Inferior parietal cortex (tissue), 1 donor: ENCODE measurements around the gene TPP2.

ENCODE experiments used
- DNase-seq: peaks from one replicate; pipeline ENCODE4 v3.0.0-alpha.2; 2016; ENCODE audit errors: extremely low spot score

The TPP2 gene

DNA sequence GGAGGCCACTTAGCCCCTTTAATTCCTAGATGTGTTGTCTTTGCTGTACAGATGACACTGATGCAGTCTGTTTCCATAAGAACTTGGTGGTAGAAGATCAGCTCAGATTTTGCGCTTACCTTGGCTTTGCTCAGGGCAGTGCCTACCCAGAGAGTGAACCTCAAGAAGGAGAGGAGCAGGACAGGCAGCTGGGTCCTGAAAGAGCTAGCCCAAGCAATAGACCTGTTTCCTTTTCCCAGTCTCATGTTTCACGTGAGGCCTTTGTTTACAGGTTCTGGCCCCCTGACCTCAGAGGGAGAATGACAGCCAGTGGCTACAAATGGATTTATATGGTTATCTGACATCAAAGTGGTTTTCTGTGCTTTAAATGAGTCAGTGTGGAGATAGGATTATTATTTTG, 58.0 kb downstream of the TPP2 start:
- no peak for DNase-seq

GRCh38 chr13:102657630-102658029, 60.8 kb downstream of the TPP2 start:
- DNase-seq, result no peak

- no peak for DNase-seq
Measured at GRCh38 chr13:102658660-102659059, 61.9 kb downstream of the TPP2 start.

DNA sequence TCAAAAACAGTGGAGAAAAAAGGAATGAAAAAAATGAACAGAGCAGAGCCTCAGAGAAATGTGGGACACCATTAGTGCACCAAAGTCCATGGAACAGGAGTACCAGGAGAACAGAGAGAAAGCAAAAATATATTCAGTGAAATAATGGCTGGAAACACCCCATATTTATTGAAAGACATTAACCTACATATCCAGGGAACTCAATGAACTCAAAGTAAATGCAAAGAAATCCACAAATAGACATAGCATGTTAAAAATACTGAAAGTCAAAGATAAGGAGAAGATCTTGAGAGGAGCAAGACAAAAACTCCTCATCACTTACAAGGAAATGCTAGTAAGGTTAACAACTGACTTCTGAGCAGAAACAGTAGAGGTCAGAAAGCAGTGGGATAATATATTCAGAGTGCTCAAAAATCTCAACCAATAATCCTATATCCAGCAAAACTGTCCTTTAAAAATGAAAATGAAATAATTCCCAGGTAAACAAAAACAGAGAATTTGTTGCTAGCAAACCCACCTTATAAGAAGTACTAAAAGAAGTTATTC, 62.5 kb downstream of the TPP2 start:
- no peak for DNase-seq

GRCh38 chr13:102667023-102667422, 70.2 kb downstream of the TPP2 start:
- no peak for DNase-seq

DNA sequence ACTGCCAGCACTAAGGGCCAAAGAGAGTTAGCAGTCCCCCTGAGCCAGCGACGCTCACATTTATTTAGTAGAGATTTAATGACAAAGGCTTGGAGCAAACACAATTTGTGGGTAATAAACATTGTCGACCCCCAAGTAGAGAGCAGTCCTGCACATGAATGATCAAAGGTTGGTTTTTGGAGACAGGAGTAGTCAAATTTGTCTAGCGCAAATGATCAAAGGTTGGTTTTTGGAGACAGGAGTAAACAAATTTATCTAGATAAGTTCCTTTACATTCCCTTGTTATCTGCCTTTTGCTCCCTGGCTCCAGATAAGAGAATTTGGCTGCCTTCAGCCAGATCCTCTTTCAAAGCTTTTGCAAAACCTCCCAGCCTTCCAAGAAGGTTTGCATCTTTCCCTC, 71.1 kb downstream of the TPP2 start:
- DNase-seq, result no peak

GRCh38 chr13:102670130-102670529, 73.3 kb downstream of the TPP2 start:
- DNase-seq, result no peak

DNA sequence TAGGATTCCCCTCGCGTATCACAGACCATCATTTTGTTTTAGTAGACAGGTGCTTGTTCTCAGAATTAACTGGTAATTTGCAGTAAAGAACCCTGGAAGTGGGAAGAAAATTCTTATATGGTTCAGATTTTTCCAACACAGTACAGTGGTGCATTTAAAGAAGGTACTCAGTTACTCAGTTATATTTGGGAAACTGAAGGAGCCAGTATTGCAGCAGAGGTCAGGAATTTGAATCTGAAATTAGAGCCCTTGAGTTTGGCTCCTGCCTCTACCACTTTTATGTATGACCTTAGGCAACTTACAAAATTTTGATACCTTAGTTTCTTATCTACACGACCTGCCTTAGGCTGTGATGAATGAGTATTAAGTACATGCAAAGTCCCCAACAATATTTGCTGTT, 78.3 kb downstream of the TPP2 start:
- DNase-seq, result no peak

GRCh38 chr13:102677122-102677521, 80.3 kb downstream of the TPP2 start:
- DNase-seq, result no peak

DNA sequence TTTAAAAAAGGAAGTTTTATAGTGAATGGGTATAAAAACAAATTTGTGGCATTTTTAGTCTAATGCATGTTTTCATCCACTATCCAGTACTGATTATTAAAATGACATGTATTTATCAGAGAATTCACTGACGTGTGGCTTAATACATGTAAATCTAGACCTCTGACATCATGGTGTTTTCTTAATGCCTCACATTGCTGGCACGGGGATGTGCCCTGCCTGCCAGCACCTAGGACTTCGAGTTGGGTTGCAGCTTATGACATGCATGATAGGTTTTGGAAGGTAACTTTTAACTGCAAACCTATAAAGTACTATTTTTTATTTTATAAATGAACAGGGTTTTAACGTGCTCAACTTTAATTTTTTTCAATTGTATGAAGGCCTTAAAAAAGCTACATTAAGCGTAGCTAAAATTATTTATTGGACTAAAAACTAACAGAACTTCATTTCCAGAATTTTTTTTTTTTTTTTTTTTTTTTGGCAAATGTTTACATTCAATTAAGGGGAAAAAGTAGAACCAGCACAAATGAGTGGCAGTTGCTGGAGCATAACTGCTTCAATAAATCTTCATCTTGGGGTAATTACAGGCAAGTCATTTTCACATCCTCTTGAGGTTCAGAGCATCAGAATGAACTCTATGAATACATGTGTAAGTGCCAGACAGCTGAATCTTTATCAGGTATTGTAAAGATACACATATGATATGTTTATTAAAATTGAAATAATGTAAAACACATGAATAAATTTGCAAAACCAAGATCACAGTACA, 81.7 kb downstream of the TPP2 start:
- no peak for DNase-seq

- DNase-seq, result no peak
Measured at GRCh38 chr13:102679449-102680132, 82.8 kb downstream of the TPP2 start.

DNA sequence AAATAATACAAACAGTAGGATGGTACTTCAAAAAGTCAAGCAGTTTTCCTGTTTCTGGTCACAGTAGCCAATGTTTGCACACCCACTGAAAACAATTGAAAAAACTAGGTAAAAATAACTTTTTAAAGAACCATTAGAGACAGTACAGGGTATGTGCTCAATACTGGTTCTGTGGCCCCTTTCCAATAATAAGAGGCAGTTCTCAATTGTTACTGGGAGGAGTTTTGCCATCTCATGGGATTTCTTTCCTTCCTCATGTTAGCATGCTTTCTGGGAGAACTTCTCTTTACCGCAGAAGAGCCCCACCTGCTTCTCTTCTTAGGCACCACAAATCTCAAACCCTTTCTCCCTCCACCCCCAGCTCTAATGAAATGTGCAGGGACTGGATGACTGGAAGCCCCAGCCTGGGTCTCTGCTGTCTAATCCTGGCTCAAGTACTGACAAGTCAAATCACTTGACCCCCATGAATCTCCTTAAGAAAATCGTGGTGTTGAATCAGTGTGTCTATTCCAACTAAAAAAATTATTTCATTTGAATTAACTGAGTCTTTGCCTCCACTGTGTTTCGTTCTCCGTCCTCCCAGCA, 83.4 kb downstream of the TPP2 start:
- no peak for DNase-seq

DNA sequence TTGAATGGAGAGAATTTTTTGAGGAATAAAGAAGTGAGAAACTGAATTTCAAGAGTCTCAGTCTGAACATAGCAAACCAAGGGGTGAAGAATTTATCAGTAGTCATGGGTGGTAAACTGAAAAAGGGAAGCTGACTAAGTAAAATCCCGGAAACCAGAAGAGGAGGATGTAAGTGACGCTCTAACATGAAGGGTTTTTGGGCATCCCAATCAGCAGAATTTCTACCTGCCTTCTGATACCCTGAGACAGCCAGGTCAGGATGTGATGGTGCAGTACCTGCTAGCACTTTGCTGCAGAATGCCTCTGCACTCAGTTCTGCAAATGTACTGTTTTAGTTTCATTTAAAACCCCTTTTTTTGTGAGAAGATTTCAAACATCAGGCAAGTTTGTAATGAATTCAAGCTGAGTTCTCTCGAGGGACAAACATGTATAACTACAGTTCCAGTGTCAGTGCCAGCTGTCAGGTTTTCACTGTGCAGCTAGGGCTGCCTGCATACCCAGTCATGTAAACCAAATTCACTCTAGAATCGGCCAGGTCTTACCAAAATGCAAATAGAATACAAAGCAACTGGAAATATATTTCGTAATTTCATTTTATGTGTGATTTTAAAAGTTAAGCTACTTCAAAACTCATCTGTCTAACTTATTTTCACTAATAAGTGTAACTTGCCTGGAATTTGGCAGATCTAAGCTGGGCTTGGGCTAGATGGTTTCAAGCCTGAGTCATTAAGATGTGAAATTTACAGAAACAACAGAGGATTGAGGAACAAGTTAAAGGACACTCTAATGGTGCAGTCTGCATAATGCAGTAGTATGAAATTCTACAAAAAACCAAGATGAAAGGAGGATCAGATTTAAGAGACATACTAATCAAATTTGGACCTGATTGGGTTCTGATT, 84.3 kb downstream of the TPP2 start:
- DNase-seq, result no peak

DNA sequence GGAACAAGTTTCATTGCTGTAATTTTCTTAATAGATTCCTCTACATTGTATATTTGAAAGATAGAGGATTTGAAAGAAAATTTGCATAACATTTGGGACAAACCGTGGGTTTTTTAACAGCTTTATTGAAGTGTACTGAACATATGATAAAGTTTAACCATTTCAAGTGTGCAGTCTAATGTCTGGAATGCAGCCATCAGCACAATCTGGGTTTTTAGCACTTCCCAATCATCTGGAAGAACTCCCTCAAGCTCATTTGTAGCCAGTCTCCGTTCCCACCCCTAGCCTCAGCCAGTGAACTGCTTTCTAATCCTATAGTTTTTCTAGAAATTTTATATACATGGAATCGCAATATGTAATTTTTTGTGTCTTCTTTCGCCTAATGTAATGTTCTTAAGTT, 85.4 kb downstream of the TPP2 start:
- no peak for DNase-seq

- DNase-seq, result no peak
Measured at GRCh38 chr13:102682727-102683126, 85.9 kb downstream of the TPP2 start.

DNA sequence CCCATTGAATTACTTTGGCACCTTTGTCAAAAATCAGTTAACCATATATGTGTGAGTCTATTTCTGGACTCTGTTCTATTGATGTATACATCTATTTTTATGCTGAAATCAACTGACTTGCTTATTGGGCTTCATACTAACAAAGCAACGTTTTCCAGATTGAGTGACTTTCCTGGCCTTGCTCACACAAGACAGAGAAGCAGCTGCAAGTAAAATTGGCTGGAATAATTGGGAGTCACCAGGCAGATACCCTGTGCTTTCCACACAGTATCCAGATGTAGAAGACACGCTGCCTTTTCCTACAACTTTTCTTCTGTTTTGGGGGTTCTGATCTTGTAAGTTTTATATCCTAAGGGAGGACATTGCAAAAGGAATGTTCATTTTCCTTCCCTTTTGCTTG, 86.9 kb downstream of the TPP2 start:
- no peak for DNase-seq

DNA sequence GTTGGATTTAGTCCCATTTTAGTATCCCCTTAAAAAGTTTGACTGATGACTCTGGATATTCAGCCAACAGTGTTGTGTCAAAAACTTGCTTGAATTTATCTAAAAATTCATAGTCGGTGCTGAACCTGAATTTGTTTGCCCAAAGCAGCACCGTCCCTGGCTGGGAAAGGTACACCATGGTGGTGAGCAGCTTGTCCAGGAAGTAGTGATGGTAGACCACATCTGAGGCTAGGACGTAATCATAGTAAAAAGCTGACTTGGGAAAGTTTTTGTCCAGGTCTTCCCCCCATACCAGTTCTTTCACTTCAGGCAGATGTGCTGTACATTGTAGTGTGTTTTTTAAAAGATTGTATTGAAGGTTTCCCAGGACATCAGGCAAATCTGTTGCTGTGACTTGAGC, 89.2 kb downstream of the TPP2 start:
- DNase-seq, result no peak

DNA sequence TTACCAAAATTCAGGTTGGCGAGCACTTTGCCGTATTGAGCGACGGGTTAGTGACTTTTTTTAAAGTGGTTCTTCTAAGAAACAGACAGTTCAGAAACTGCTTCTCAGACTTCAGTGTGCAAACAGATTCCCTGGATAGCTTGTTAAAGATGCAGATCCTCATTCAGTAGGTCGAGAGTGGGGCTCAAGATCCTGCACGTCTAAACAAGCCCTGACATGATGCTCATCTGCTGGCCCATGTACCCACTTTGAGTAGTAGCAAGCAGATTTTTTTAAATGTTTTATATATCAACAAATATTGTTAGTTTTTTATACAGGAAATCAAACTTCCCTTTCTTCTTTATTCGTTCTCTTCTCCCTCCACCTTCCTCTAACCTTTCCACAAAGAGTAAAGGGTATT, 90.7 kb downstream of the TPP2 start:
- DNase-seq, result no peak

GRCh38 chr13:102688306-102688973, 91.7 kb downstream of the TPP2 start:
- DNase-seq, result no peak

- DNase-seq, result no peak
Measured at GRCh38 chr13:102690883-102691282, 94.1 kb downstream of the TPP2 start.

DNA sequence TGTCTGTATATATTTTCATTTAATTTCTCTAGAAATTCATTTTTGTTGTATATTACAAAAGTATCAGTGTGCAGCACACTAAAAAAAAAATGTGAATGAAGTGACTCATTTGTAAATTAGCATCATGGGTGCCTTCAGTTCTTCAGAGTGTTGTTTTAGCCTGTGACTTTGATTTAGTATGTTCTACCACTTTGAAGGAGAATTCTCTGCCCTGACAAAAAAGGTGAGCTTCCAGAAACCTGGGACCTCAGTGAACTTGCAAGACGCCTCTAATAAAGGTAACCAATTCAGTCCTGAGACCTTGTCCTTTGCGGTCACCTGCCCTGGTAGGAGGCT, 95.7 kb downstream of the TPP2 start:
- no peak for DNase-seq
